A204.1 (cell line): ENCODE data around the gene DCLK1.

ENCODE experiments used
- FAIRE-seq: peaks from 2 replicates; lab custom pipeline; 2012; peaks lifted over from hg19 to GRCh38; lab: Jason Lieb, UNC

Gene DCLK1

GRCh38 chr13:36033035-36033434 is 98.1 kb downstream of the DCLK1 start:
- FAIRE-seq = no peak

- FAIRE-seq = no peak
Observed at GRCh38 chr13:36031490-36031889, 99.7 kb downstream of the DCLK1 start.

DNA sequence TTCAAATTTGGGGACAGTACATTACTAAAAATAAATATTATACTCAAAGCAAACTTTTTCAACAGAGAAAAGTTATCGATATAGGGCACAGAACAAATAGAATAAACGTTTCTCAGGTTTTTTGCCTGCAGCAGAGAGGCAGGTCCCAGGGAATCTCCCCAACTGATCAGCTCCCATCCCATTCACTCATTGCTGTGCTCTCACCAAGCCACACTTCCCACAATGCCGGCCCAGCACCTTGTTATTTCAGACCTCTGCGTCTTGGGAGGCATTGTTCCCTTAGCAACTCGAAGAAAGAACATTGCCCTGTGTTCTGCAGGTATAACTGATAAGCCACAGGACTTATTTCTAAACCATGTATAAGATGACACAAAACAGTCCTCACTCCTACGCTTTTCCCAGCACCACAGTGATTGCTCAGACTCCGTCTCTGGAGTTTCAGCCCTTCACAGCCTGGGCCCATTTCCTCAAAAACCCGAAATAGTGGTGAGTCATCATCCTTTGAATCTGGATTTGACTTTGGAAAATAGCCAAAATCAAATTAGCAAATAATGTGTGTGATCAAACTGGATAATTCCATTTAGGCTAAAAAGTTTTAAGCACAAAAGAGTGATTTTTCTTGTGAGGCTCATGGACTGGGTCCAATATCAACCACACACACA is 100.4 kb downstream of the DCLK1 start:
- FAIRE-seq = no peak

DNA sequence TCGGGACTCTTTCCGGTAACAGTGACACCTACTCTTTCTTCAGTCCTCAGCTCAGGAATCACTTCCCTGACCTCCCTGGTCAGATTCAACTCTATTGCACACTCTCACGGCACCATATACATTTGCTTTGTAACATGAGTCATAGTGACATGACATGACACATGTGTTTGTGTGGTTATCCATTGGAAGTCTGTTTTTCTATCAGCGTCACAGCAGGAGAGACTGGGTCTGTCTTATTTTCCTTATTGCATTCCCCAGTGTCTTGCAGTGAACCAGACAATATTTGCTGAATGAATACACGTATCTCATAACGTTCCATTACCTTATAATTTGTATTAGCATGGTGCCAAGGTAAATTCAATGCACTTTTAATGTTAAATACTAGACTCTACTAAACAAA is 102.0 kb downstream of the DCLK1 start:
- FAIRE-seq = no peak

- FAIRE-seq = no peak
Observed at GRCh38 chr13:36028359-36029025, 102.7 kb downstream of the DCLK1 start.

GRCh38 chr13:36026531-36026930 is 104.7 kb downstream of the DCLK1 start:
- no peak for FAIRE-seq

DNA sequence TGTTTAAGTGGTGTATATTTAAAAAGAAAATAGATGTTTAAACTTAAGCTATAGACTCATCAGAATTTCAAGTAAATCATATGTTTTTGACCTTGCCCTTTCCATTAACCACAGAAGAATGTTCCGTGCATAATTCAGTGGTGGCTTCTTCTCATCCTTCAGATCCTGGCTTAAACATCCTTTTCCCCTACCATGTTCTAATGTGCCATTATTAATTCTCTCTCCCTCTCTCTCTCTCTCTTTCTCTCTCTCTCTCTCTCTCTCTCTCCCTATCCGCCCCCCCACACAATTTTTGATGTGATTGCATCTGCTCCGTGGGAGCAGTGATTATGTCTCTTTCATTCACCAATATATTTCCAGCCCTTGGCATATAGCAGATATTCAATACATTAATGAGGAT is 116.4 kb downstream of the DCLK1 start:
- FAIRE-seq = no peak

GRCh38 chr13:36006894-36007675 is 124.1 kb downstream of the DCLK1 start:
- no peak for FAIRE-seq

- FAIRE-seq = no peak
Observed at GRCh38 chr13:36006347-36006746, 124.8 kb downstream of the DCLK1 start.

DNA sequence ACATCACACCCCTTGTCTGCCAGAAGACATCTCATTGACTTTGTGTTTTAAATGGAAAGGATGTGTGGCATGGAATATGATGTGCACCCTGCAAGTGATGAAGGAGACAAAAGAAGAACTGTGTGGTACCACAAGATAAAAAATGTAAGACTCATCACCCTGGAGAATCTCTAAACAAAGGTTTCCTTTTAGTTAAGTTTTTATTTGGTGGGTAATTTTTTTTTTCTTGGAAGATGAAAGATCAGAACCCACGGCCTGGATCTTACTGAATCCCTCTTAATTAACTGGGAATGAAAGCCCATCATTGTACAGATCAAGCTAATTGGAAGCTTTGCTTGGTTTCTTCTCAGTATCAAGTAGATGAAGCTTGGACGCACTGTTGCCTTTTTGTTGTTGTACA is 129.6 kb downstream of the DCLK1 start:
- no peak for FAIRE-seq

DNA sequence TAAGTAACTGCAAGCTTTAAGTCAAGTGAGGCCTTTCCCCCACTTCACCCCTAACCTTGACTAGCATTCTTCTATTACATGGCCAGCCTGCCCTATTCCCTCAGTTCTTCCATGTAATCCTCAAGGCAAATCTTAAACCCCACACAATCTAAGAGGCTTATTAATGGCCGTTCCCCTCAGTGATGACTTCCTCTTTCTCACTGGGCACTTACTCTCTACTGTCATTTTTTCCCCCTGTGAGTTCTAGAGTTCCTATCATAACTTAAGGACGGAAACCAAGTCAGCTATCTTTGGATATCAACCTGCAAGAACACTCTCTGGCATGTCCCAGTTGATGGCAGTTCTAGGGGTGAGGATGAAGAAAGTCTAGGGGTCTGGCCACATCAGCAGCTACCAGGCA is 131.2 kb downstream of the DCLK1 start:
- no peak for FAIRE-seq

DNA sequence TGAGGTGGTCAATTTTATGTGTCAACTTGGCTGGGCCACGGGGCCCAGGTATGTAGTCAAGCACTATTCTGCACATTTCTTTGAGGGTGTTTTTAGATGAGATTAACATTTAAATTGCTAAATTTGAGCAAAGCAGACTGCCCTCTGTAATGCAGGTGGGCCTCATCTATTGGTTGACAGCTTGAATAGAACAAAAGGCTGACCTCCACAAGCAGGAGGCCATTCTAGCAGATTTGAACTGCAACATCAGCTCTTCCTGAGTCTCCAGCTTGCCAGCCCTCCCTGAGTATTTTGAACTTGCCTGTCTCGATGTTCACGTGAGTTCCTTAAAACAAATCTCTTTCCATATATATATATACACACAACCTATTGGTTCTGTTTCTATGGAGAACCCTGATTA is 134.8 kb downstream of the DCLK1 start:
- FAIRE-seq = no peak

DNA sequence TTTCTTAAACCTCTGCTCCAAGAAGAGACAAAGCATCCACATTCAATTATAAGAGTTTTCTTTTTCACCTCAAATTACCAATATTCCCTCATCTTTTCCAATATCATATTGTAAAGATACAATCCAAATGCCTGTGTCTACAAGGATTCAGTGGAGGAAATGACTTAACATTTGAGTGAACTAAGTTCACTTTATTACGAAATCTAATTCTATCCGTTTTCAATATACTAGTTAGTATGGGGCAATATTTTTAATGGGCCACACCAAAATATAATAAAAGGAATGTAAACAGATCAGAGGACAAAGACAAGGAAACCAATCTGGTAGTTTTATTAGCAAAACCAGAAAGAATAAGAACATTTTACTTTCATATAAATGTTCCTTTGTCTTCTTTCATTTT is 136.0 kb downstream of the DCLK1 start:
- no peak for FAIRE-seq

- no peak for FAIRE-seq
Observed at GRCh38 chr13:35994131-35994966, 136.8 kb downstream of the DCLK1 start.

DNA sequence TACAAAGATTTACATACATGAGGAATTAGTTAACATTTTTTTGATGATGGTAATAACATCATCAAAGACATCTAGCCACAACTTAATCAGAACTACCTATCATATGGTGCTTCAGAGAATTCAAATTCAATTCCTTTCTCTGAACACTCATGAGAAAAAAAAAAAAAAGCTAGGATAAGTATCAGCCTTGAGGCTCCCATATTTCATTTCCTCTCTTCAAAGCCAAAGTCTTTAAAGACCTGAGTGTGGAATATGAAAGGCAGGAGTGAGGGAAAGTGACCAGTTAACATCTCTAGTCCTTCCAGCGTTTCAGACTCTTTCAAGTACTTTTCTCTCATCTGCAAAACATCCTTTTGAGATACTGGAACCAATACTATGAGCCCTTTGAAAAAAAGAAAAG is 137.5 kb downstream of the DCLK1 start:
- FAIRE-seq = no peak

- FAIRE-seq = no peak
Observed at GRCh38 chr13:35992964-35993363, 138.2 kb downstream of the DCLK1 start.

DNA sequence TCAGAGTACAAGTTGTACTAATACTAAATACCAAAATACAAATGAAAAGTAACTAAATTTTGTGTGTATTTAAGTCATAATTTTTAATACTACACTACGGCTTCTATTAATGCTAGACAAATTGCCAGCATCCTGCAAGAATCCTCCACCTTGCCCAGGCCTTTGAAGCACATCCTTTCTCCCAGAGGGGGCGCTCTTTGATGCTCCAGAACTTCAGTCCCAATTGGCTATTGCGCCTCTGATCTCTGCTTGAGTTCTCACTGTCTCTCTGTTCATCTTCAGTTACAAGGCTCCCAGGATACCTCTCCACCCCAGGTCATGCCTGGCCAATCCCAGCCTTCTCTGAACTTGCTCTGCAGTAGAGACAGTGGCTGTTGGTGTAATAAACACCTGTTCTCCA is 141.0 kb downstream of the DCLK1 start:
- FAIRE-seq = no peak

GRCh38 chr13:35988648-35989081 is 142.5 kb downstream of the DCLK1 start:
- FAIRE-seq = no peak

GRCh38 chr13:35987572-35988513 is 143.3 kb downstream of the DCLK1 start:
- FAIRE-seq = no peak

DNA sequence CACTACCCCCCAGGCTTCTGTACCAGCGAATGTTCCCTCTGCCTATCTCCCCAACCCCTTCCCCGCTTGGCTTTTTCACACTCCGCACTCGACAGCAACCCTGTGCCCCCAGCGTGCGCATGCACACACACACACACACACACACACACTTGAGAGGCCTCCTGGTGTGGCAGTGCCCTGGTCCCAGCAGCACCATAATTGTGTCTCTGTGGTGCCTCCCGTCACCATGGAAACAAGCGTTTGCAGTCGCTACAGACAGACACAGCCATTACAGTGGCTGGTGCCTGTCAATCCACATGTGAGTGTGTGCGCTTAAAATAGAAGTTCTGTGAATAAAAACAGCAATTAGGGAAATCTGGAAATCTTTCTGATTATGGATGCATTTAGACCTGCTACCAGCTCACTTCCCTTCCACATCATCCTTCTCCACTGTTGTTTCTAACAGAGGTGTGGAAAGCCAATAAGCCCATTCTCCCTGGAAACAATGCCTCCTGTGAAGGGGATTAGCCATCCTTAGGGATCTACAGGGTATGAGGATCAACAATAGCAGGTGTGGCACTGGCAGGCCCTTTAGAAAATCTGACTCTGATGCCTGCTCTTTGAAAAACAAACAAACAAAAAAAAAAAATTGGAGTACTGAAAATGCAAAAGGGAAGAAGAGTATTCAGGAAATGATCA is 146.3 kb downstream of the DCLK1 start:
- no peak for FAIRE-seq

- FAIRE-seq = no peak
Observed at GRCh38 chr13:35984287-35984686, 146.9 kb downstream of the DCLK1 start.
